Measurements from ENCODE around the gene TUBGCP2. TPM values are rescaled to one million over a fixed set of nuclear protein-coding genes. Genes with fewer than 3 reads are reported as not detected.

Gene TUBGCP2
- total RNA-seq, 4 donors from 2014 or later: 21.5 to 43.8 (median 36.5) TPM

DNA sequence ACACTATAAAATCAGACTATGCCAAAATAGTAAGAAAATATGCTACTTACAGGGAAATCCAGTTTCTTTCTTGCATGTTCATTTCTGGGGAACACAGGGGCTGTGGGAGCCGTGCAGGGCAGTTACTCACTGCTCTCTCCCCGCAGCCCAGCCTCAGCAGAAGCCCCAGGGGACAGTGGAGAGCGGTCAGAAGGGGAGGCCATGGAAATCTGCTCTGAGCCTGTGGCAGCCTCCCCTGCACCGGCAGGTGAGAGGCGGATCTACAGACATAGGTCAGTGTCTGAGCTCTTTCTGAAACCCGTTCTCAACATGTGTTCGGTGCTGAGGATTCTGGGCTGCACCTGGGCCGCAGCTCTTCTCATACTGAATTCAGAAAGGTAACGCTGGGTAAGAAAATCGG lies 2.9 kb upstream of the TUBGCP2 start:
- H3K4me1 ChIP-seq: peaks cover 15 to 16% of the 10 kb centered on the region in 2 donors
- no peak for DNase-seq
- intact Hi-C loops (cut with DNase I; ENCODE audit: low total_unique reads): no loop called here
- ATAC-seq: no peak
- no peak overlapping the region for H3K4me3 ChIP-seq
- no peaks in the 10 kb centered on the region for H3K9me3 ChIP-seq
- H3K27me3 ChIP-seq: no peaks in the 10 kb centered on the region
- H3K27ac ChIP-seq: no peak overlapping the region
- peaks cover 0 to 24% of the 10 kb centered on the region in 2 donors for H3K36me3 ChIP-seq
- in situ Hi-C loops (cut with MboI; ENCODE audit: low sequenced_read_pairs in 4 of 4): no loop called here
- TF ChIP-seq, protein P1, sequence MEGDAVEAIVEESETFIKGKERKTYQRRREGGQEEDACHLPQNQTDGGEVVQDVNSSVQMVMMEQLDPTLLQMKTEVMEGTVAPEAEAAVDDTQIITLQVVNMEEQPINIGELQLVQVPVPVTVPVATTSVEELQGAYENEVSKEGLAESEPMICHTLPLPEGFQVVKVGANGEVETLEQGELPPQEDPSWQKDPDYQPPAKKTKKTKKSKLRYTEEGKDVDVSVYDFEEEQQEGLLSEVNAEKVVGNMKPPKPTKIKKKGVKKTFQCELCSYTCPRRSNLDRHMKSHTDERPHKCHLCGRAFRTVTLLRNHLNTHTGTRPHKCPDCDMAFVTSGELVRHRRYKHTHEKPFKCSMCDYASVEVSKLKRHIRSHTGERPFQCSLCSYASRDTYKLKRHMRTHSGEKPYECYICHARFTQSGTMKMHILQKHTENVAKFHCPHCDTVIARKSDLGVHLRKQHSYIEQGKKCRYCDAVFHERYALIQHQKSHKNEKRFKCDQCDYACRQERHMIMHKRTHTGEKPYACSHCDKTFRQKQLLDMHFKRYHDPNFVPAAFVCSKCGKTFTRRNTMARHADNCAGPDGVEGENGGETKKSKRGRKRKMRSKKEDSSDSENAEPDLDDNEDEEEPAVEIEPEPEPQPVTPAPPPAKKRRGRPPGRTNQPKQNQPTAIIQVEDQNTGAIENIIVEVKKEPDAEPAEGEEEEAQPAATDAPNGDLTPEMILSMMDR (IDR thresholded peaks at IDR 0.05 in 4 of 5, conservative IDR thresholded peaks at IDR 0.05 in 1 of 5): no peak
- TF ChIP-seq POLR2A (IDR thresholded peaks at IDR 0.05): no peak

DNA sequence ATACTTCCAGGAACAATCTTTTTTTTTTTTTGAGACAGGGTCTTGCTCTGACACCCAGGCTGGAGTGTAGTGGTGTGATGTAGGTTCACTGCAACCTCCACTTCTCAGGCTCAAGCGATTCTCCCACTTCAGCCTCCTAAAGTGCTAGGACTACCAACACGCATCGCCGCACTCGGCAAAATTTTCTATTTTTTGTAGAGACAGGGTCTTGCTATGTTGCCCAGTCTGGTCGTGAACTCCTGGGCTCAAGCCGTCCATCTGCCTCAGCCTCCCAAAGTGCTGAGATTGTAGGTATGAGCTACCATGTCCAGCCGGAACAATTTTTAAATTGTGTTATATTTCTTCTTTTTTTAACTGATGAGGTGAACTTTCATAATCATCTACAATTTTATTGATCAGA lies 2.1 kb upstream of the TUBGCP2 start:
- no peak overlapping the region for H3K4me3 ChIP-seq
- no peak for DNase-seq
- ATAC-seq: no peak
- H3K27ac ChIP-seq: no peak overlapping the region
- intact Hi-C loops (cut with DNase I; ENCODE audit: low total_unique reads): no loop called here
- H3K4me1 ChIP-seq: peaks cover 22 to 23% of the 10 kb centered on the region in 2 donors
- H3K36me3 ChIP-seq: peaks cover 0 to 24% of the 10 kb centered on the region in 2 donors
- no peaks in the 10 kb centered on the region for H3K27me3 ChIP-seq
- in situ Hi-C loops (cut with MboI; ENCODE audit: low sequenced_read_pairs in 4 of 4): no loop called here
- H3K9me3 ChIP-seq: no peaks in the 10 kb centered on the region
- TF ChIP-seq, protein P1 (IDR thresholded peaks at IDR 0.05 in 4 of 5, conservative IDR thresholded peaks at IDR 0.05 in 1 of 5): no peak
- no peak for TF ChIP-seq POLR2A (IDR thresholded peaks at IDR 0.05)

GRCh38 chr10:133310399-133310755 lies 1.7 kb upstream of the TUBGCP2 start:
- in situ Hi-C loops (cut with MboI; ENCODE audit: low sequenced_read_pairs in 4 of 4): no loop called here
- no peak for DNase-seq

DNA sequence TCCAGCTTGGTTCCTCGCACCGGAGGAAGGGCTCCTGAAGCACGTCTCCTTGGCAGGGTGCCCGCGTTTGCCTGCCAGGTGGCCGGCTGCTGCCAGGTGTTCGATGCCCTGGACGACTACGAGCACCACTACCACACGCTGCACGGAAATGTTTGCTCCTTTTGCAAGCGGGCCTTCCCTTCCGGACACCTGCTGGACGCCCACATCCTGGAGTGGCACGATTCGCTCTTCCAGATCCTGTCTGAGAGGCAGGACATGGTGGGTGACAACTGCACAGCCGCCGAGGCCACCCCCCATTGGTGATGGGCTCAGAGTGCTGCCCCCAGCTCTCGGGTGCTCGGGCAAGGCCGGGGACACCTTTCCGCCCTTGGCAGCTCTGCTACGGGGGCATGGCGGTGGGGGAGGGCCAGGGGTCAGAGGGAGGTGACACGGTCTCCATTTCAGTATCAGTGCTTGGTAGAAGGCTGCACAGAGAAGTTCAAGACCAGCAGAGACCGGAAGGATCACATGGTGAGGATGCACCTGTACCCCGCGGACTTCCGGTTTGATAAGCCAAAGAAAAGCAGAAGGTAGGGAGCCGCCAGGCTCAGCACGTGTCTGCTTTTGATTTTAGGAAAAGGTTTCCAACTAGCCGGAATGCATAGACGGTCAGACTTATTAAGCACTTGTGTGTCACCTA lies 1.2 kb upstream of the TUBGCP2 start:
- no peak for ATAC-seq
- intact Hi-C loops (cut with DNase I; ENCODE audit: low total_unique reads): loop anchor here (2.0 kb wide), 5 partner anchors 49 to 773 kb away; partner anchors contain the start of genes ECHS1, INPP5A and MTG1
- no peak for DNase-seq
- Histone ChIP-seq H3K27ac (peak overlapping the region in 3 of 4 donors; percentile 81 to 99 (median 82)), H3K27me3 (no peaks in the 10 kb centered on the region), H3K4me3 (peak overlapping the region in 1 of 4 donors; percentile 99), H3K36me3 (peaks cover 0 to 24% of the 10 kb centered on the region in 2 donors), H3K9me3 (no peaks in the 10 kb centered on the region), H3K4me1 (peaks cover 24 to 26% of the 10 kb centered on the region in 2 donors)
- in situ Hi-C loops (cut with MboI; ENCODE audit: low sequenced_read_pairs in 4 of 4): no loop called here
- TF ChIP-seq, protein P1 (IDR thresholded peaks at IDR 0.05 in 4 of 5, conservative IDR thresholded peaks at IDR 0.05 in 1 of 5): no peak
- TF ChIP-seq POLR2A (IDR thresholded peaks at IDR 0.05): no peak

More at GRCh38 chr10:133310399-133310755, 1.7 kb upstream of the TUBGCP2 start:
- H3K27me3 ChIP-seq: no peaks in the 10 kb centered on the region
- no peak for TF ChIP-seq POLR2A (IDR thresholded peaks at IDR 0.05)
- TF ChIP-seq, protein P1 (IDR thresholded peaks at IDR 0.05 in 4 of 5, conservative IDR thresholded peaks at IDR 0.05 in 1 of 5): no peak
- ATAC-seq: no peak
- peaks cover 24 to 26% of the 10 kb centered on the region in 2 donors for H3K4me1 ChIP-seq
- H3K27ac ChIP-seq: no peak overlapping the region
- H3K36me3 ChIP-seq: peaks cover 0 to 24% of the 10 kb centered on the region in 2 donors
- intact Hi-C loops (cut with DNase I; ENCODE audit: low total_unique reads): no loop called here
- no peak overlapping the region for H3K4me3 ChIP-seq
- H3K9me3 ChIP-seq: no peaks in the 10 kb centered on the region

Measured in gastrocnemius medialis (tissue), 4 donors.